ENCODE results near the gene FAM174C.

FAM174C gene

DNA sequence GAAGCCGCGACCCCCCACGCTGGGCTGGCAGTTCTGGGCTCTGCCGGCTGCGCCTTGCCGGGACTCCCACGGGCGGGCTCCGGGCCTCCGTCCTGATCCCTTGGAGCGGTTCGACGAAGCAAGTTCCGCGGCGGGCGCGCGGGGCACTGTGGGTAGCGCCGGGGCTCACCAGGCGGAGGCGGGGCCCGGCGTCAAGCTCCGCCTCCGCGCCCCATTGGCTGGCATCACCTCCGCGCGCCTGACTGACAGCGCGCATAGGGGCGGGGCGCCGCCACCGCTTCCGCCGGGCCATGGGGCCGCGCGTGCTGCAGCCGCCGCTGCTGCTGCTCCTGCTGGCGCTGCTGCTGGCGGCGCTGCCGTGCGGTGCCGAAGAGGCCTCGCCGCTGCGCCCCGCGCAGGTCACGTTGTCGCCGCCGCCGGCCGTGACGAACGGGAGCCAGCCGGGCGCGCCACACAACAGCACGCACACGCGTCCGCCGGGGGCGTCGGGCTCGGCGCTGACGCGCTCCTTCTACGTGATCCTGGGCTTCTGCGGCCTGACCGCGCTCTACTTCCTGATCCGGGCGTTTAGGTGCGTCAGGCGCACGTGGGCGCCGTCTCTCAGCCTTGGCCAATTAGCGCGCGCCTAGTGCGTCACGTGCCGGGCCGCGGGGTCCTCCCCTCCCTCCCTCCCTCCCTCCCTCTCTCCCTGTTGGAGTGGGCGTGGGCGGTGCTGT lies at the start of gene FAM174C:
Gene FAM174C (plus strand): TSS at position 271 of the 716 bp plus-strand sequence. CDS start 20 bp downstream, at position 291.
- DNase-seq: peak; percentile 98

DNA sequence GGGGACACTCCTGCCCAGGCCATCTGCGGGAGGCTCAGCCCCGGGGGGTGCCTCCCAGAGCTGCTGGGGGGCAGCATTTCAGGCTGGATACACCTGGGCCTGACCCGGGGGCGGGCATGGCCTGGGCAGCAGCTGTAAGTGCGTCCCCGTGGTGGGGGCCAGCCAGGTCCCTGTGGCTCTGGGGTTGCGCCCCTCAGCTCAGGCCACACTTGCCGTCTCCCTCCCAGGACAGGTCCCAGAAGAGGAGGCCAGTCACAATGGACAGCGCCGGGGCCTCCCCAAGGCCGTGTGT lies 49.2 kb upstream of the FAM174C start:
- no peak for DNase-seq

DNA sequence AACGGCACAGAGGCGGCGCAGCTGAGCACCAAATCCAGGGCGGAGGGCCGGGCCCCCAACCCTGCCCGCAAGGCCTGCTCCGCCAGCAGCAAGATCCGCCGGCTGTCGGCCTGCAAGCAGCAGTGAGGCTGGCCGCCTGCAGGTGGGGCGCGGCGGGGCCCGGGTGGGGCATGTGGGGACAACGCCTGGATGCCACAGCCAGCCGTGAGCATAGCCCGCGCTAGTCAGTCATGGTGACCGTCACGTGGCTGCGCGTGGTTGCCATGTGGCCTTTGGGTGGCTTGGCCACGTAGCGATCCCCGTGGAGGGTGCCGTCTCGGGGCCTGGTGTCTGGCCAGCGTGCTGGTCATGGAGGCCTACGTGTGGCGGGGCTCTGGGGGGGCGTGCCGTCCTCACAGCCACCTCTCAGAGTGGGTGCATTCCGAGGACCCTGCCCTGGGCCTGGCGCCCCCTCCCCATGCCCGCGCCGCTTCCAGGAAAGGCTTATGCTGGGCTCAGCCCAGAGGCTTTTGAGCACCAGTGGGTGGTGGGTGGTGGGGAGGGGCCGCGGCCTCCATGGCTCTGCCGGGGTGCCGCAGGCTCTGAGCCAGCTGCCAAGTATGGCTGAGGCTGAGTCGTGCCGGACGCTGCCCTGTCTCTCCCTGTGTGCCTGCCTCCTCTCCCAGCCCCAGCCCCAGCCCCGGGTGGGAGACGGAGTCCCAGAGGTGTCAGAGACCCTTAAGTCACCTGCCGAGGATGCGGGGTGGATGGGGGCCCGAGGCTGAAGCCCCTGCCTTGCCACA lies 48.6 kb upstream of the FAM174C start:
- DNase-seq: no peak

DNA sequence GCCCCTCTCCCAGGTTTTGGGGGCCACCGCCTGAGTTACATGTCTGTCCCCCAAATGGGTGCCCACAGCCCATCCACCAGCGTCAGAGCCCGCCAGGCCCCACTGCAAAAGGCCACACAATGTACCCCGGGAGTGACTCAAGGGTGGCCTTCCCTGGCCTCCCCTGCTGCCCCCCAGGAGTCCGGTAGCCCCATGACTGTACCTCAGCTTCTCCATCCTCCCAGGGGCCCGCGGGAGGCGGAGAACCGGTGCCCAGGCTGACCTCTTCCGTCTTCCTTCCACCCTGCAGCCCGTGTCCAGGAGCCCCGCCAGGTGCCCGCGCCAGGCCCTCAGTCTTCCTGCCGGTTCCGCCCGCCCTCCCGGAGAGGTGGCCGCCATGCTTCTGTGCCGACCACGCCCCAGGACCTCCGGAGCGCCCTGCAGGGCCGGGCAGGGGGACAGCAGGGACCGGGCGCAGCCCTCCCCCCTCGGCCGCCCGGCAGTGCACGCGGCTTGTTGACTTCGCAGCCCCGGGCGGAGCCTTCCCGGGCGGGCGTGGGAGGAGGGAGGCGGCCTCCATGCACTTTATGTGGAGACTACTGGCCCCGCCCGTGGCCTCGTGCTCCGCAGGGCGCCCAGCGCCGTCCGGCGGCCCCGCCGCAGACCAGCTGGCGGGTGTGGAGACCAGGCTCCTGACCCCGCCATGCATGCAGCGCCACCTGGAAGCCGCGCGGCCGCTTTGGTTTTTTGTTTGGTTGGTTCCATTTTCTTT lies 47.9 kb upstream of the FAM174C start:
- no peak for DNase-seq

DNA sequence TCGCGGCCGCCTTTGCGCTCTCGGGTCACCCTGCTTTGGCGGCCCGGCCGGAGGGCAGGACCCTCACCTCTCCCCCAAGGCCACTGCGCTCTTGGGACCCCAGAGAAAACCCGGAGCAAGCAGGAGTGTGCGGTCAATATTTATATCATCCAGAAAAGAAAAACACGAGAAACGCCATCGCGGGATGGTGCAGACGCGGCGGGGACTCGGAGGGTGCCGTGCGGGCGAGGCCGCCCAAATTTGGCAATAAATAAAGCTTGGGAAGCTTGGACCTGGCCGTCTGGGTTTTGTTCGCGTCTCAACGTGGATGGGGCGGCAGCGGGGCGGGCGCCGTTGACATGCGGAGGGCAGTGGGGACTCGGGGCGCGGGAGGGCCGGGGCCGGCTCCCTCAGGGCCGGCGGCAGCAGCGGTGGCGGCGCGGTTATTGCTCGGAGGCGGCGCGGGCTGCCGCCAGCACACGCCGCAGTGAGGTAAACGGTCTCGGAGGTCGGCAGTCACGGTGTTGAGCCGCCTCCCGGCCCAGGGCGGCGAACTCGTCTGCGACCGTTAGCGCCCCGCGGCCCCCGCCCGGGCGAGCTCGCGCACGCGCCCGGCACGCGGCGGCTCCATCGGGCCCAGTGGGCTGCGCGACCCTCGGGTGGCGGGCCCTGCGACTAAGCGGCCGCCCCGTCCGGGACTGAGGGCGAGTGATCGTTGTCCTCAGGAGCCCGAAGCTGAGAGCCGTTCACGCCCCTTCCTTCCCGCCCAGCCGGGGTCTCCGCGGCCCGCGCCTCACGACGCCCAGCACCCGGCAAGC lies 47.0 kb upstream of the FAM174C start:
- no peak for DNase-seq

DNA sequence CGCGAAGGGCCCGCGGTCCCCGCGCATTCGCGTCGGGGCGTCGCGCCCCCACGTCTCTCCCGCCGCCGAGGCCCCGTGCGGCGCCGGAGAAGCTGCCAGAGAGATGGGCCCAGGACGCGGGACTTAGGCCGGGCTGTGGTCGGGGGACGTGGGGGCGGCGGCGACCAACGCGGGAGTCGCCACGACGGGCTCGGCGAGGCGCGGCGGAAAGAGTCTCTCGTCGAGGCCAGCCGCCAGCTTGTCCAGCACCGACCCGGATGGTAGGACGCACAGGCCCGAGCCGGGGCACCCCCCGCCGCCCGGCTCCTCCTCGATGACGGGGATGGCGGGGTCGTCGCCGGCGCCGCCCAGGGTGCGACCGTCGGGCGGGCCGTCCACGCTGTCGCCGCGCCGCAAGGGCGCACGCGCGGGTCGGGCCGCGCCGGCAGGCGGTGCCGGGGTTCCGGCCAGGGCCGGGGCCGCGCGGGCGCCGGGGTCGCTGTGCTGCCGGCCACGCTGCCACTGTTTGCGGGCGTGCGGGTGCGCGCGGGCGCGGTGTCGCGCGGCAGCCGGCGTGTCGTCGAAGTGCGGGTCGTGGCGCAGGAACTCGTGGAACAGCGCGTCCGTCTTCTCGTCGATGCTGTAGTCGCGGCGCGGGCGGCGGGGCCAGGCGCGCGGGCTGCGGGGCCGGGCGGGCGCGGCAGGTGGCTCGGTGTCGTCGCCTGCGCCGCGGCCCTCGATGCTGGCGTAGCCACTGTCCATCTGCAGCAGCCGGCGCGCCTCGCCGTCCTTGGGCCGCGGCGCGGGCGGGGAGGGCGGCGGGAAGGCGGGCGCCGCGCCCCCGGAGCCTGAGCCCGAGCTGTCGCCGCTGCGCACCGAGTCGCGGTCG lies 46.0 kb upstream of the FAM174C start:
- no peak for DNase-seq

DNA sequence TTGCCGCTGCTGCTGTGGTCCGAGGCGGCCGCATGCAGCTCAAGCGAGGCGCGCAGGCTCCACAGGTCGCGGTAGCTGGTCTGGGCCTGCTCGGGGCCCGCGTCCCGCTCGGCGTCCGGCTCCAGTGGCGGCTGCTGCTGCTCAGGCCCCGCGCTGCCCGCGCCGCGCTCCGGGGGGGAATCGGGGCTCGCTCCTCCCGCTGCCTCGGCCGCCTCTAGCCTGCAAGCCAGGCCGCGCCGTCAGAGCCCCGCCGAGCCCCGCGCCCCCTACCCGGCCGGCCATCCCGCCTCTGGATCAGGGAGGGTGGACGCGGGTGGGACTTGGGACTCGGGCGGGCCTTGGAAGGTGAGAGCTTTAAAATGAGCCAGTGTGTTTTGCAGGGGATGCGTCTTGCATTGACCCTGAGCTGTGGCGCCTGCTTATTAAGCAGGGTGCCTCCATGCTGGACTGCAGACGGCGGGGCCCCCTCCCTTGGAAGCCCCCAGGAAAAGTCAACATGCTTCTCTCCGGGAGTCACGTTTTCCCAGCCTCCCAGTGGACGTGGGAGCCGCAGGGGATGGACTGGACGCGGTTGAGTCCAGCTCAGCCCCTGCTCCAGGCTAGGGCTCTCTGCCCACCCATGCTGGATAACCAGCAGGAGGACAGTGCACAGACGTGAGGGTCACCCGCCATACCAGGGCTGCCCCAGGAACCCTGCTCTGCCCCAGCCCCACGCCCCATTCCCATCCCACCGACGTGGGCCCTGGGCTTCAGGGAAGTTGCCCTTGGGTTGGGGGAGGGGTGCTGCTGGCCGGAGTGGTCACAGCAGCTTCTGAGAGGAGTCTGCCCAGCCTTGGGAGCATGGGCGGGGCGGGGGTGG lies 45.2 kb upstream of the FAM174C start:
- no peak for DNase-seq

DNA sequence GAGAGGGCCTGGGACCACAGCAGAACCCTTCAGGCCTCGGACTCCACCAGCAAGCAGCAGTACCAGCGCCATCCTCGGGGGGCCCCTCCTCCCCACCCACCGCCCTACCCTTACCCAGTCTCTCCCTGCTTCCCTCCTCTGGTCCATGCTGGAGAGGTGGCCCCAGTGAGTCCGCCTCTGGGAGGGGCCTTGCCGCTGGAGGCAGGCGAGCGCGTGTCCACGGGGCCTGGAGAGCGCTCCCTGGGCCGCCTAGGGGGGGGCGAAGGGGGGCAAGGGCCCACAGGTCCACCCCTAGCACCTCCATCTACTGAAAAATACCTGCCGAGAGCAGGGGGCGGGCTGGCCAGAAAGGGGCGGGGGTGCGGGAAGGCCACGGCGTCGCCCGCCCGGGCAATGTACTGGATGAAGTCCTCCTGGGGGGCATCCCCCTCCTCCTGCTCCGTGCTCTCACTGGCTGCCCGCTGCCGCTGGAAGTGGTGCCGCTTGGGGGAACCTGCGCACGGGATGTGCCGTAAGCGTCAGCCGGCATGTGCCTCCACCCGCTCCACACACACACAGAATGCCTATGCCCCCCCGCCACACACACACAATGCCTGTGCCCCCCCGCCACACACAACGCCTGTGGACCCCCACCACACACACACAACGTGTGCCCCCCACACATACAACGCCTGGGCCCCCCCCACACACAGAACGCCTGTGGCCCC lies 44.4 kb upstream of the FAM174C start:
- DNase-seq: no peak

DNA sequence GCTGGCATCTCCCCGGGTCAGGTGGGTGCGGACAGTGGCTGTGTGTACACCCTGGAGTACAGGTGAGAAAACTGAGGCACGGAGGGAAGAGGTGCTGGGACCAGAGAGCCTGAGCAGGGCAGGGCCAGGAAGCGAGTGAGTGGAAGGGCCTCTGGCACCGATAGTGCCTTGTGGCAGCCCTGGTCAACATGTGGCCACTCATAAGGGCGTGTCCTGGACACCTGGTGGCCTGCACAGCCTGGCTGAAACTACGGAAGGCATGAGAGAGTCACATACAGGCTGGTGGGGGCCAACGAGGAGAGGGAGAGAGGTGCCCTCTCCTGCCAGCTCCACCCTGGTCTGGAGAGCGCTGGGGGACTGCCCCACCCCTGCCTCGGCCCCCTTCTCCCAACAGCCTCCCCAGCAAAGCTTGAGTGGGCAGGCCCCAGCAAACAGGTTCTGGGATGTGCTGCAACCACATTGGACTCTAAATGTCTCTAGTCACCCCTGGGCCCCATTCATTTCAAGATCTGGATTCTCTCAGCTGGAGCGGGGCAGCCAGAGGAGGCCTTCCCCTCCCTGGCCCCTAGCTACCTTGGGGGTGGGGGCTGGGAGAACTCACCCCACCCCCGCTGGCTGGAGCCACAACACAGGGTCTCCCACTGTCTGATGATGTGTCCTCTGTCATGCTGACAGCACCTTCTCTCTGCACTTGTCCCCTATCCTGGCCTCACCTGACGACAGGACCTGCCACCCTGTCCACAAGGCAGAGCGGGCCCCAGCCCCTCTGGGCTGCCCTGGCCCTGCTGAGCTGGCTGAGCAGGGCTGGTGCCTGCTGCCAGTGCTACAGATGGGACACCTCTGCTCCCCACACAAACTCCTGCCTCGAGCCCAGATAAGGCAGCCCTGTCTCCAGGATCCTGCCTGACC lies 43.3 kb upstream of the FAM174C start:
- DNase-seq: no peak

DNA sequence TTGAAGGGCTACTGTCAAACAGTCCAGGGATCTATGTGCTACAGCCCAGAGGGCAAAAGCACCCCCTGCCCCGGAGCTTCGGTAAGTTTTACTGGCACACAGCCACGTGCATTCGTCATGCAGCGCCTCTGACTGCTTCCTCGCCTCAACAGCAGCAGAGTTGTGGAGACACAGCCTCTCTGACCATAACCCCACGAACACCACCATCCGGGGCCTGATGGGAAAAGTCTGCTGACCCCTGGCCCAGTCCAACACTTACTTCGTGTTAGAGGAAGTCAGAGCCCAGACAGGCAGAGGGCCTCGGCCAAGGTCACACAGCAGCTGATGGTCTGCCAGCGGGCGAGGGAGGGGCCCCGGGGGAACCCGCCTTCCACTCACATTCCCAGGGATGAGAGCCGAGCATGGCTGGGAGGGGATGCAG lies 42.7 kb upstream of the FAM174C start:
- DNase-seq: no peak

DNA sequence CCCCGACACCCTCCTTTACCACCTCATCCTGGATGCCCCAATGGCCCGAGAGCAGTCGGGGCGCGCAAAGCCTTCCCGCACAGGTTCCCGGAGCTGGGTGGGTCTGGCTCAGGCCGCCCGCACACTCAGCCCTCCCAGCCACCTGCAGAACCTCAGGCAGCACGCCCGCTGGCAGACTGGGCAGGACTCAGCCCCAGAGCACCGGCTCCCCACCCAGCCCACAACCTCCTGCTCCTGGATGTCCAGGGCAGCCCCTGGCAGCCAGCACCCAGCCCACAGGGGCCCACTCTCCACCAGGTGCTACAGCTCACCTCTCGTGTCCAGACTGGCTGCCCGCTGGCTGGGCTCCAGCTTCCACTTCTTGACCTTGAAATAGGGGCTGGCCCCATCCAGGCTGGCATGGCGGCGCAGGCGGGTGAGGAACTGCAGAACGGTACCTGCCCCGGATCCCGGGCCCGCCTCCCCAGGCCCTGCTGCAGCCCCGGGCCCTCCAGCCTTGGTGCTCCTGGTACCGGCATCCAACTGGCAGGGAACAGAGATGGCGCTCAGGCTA lies 42.1 kb upstream of the FAM174C start:
- no peak for DNase-seq

DNA sequence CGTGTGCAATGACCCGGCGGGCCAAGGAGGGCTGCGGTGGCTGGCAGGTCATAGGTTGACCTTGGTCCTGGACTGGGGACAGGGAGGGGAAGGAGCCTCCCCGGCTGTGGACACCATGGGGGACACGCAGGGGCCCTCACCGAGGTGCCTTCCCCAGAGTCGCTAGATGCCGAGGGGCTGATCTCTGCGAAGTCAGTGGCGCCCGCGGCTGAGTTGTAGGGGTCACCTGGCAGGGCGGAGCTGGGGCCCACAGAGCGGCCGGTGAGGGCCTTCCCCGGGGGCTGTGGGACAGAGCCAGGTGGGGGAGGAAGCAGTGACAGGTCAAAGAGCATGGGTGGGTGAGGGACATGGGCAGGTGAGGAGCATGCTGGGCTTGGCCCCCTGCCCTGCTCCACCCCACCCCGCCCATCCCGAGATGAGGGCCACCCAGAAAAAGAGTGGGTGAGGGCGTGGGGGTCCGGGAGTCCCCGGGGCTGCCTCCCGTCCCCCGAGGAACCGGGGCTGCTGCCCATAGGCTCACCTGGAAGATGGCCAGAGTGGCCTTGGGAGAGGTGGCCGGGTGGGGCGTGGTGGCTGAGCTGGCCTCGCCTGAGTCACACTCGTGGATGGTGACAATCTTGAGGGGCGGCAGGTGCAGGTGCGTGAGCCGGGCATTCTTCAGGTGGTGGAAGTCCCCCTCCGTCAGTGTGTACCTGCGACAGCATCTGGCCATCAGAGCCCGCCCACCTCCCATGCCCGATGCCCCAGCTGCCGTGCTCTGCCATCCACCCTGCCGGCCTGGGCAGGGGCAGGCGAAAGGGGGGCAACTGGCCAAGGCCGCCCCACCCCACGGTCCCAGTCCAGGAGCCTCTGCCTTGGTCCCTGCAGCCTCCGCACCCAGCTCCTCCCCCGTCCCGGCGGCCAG lies 41.0 kb upstream of the FAM174C start:
- DNase-seq: no peak

DNA sequence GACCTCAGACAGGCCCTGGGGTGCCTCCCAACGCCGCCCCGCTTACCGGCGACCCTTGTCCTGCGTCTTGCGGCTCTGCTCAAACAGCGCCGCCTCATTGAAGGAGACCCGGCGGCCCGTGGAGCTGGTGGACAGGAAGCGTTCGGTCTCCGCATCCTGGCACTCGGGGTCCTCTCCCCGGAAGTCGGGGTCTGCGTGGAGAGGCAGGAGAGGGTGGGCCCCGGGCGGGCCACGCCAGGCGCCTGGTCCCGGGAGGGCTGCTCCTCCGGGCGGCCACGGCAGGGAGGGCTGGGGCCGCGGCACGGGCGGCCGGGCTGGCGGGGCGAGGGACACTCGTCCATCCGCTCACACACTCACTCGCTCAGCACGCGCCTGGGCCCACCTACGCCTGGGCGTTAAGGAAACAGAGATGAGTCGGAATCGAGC lies 40.4 kb upstream of the FAM174C start:
- DNase-seq: no peak

DNA sequence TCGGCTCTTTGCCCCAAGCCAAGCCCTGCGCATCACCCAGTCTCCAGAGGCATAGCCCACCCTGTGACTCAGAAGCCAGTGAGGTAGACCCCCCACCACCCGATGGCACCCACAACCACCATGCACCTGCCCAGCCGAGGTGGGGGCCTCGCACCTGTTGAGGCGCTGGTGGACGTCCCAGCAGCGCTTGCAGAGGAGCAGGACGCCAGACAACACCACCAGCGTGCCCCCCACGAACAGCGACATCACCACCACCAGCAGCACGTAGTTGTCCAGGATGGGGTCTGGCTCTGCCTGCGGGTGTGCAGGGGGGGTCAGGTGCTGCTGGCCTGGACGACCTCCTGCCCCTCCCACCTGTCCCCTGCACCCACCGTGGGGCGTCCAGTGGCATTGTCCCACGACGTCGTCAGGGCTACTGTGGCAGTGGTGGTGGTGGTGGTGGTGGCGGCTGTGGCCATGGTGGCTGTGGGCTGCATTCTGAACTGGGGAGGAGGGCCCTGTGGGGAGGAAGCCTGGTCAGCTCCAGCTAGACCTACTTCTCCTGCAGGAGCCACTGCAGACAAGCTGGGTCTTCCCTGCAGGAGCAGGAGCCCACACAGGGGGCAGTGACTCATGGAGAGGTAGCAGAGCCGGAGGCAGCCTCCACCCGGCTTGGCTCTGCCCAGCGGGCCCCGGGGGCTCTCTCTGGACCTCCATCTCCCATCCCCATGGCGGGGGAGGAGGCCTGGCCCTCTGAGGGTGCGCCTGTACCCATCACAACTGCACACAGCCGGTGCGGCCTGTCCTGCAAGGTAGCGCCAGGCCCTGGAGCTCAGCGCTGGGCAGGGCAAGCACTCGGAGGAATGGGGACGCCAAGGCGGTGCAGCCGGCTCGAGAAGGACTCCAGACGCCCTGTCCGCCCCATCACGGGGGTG lies 39.4 kb upstream of the FAM174C start:
- DNase-seq: no peak

DNA sequence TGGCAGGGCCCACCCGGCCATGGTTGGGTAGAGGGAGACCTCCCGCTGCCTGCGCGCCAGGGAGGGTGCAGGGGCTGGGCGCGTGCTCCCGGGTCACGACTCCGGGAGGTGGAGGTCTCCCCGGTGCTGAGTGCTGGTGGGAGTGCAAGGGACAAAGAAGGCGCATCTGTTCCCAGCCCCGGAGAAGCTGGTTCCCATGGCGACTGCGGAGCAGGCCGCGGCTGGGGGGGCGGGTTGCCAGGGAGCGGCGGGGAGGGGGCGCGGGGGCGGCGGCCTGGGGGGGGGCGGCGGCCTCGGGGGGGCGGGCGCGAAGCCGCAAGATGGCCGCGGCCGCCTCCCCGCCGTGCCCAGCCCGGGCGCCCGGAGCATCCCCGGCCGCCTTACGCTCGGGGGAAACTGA lies 38.8 kb upstream of the FAM174C start:
- DNase-seq: no peak

DNA sequence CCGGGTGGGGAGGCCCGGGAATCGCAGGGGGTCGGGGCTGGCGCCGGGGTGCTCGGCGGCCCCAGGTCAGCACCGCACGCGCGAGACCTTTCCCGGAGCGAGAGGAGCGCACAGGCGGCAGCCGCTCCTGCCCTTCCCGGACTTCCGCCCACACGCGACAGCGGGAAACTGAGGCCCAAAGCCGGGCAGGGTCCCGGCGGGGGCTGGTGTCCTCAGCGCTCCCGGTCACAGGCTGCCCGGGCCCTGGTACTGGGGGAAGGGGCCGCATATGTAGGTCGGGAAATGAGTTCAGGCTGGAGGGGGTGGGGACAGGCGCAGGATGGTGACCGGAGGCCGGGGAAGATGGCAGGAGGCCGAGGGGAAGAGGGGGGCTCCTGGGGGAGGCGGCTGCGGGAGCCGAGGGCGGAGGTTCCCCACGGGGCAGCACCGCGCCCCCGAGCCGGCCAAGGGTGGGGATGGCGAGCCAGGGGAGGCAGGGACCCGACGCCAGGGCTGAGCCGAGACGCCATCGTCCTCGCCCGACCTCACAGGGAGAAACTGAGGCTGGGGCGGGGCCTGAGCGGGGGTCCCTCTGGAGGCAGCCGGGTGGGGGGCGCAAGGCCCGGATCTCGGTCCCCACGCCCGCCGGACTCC lies 38.2 kb upstream of the FAM174C start:
- no peak for DNase-seq

Measured in activated CD4-positive, alpha-beta T cell treated with anti-CD3 and anti-CD28 coated beads, Interleukin-2, Interleukin-6, amounts not matched to agents 100 ng/mL and 50 ng/mL, durations not matched to agents 16 hours and 8 hours (primary cell).